Panc1 (cell line): ENCODE data around the gene KIAA0930. TPM values are rescaled to one million over a fixed set of nuclear protein-coding genes. Genes with fewer than 3 reads are reported as not detected.

Experiments
- ATAC-seq: fragments of 200-7000 bp; cut with Tn5 transposase; 2 replicates; pipeline ENCODE4 v1.9.1; 2020; ENCODE audit warnings: mild to moderate bottlenecking, moderate library complexity
- BruUV-seq: library from RNA; stranded (reverse); fragments of 400-500 nt; replicated peaks from 2 replicates; lab custom pipeline; 2021; lab: Mats Ljungman, UMichigan
- CTCF ChIA-PET: fragments of 300-600 bp; sonication (Branson Sonifier 250); formaldehyde crosslinking; loops from one replicate; lab custom pipeline; 2022; ENCODE audit warnings: antibody characterized with exemption; lab: Charles Lee
- POLR2A ChIA-PET: fragments of 300-600 bp; sonication (Branson Sonifier 250); formaldehyde crosslinking; loops from one replicate; lab custom pipeline; 2022; ENCODE audit warnings: antibody characterized with exemption; lab: Charles Lee
- DNase-seq: peaks from one replicate; pipeline ENCODE4 v3.0.0-alpha.2; 2010; ENCODE audit warnings: low read depth, low spot score
- H3K27ac ChIP-seq: 2 replicates; pipeline ENCODE4 v1.5.1; 2011; ENCODE audit warnings: mild to moderate bottlenecking, low read length, inconsistent platforms
- H3K27me3 ChIP-seq: fragments of 200-500 bp; sonication (Bioruptor generic); 2 replicates; pipeline ENCODE4 v1.6.0; 2014; ENCODE audit warnings: low read length, inconsistent platforms; ENCODE audit not compliant: control insufficient read depth, insufficient read depth
- H3K36me3 ChIP-seq: fragments of 200-500 bp; sonication (Bioruptor generic); 2 replicates; pipeline ENCODE4 v1.5.1; 2014; ENCODE audit warnings: inconsistent platforms, mild to moderate bottlenecking, low read length, moderate library complexity; ENCODE audit not compliant: control insufficient read depth, insufficient read depth
- H3K4me1 ChIP-seq: 2 replicates; pipeline ENCODE4 v1.5.1; 2011; ENCODE audit warnings: inconsistent platforms, mild to moderate bottlenecking, low read length, moderate library complexity; ENCODE audit not compliant: control insufficient read depth, insufficient read depth
- H3K4me3 ChIP-seq, 2 experiments: 2 replicates each; pipeline ENCODE4 v1.5.1; 2011 to 2012; ENCODE audit warnings: low read depth in 2 of 2, low read length in 2 of 2, mild to moderate bottlenecking in 2 of 2, inconsistent platforms in 1 of 2, moderate library complexity in 1 of 2
- H3K9me3 ChIP-seq: fragments of 200-500 bp; sonication (Bioruptor generic); 2 replicates; pipeline ENCODE4 v1.5.1; 2014; ENCODE audit warnings: low read depth, mild to moderate bottlenecking, inconsistent platforms, low read length, moderate library complexity; ENCODE audit not compliant: control insufficient read depth, insufficient read depth
- CTCF ChIP-seq: fragments of 450-650 bp; IDR thresholded peaks from 2 replicates; pipeline ENCODE4 v1.5.1; 2017; ENCODE audit warnings: mild to moderate bottlenecking
- POLR2AphosphoS5 ChIP-seq: IDR thresholded peaks from 2 replicates; pipeline ENCODE4 v1.6.1; 2012; ENCODE audit warnings: mild to moderate bottlenecking, low read depth, low read length, moderate library complexity
- REST ChIP-seq, 2 experiments: IDR thresholded peaks; 2 replicates each; pipeline ENCODE4 v1.6.1; 2011 to 2012; ENCODE audit warnings: low read depth in 2 of 2, control low read depth in 1 of 2, low read length in 1 of 2, mild to moderate bottlenecking in 1 of 2, moderate library complexity in 1 of 2; ENCODE audit not compliant: insufficient read depth in 1 of 2
- SIN3A ChIP-seq: IDR thresholded peaks from 2 replicates; pipeline ENCODE4 v1.6.1; 2012; ENCODE audit warnings: low read depth, mild to moderate bottlenecking, low read length, moderate library complexity, borderline replicate concordance; ENCODE audit not compliant: insufficient read depth
- TCF7L2 ChIP-seq: IDR thresholded peaks from 2 replicates; pipeline ENCODE4 v1.6.1; 2011; ENCODE audit warnings: mild to moderate bottlenecking, low read depth, low read length, inconsistent platforms
- in situ Hi-C: cut with HindIII; loops from 2 replicates; pipeline ENCODE4 v1.10.0; 2016; ENCODE audit warnings: low sequenced_read_pairs, low pct_unique_long_range_greater_than_20kb
- intact Hi-C: fragments of 100-400 bp; cut with micrococcal nuclease; formaldehyde crosslinking; loops from one replicate; pipeline ENCODE4 v1.10.0; 2022; ENCODE audit not compliant: unreplicated experiment
- total RNA-seq: library from RNA; stranded (reverse); gene quantifications from one replicate; pipeline ENCODE4 v1.2.1, GENCODE V29; 2021; ENCODE audit not compliant: unreplicated experiment

Gene KIAA0930
- total RNA-seq, 1 experiment from 2014 or later, result 42.5 TPM

GRCh38 chr22:45224331-45224730, 16.4 kb downstream of the KIAA0930 start:
- ChIA-PET POLR2A (no interaction called here), CTCF (no interaction called here)
- DNase-seq (no peak), ATAC-seq (no peak)
- Histone ChIP-seq H3K4me1 (no peaks in the 10 kb centered on the region; the same call in 1 of the 2 replicates), H3K9me3 (no peaks in the 10 kb centered on the region), H3K27ac (no peak overlapping the region), H3K4me3 (no peak overlapping the region), H3K27me3 (no peaks in the 10 kb centered on the region), H3K36me3 (no peaks in the 10 kb centered on the region)
- no TSS peak for BruUV-seq
- in situ Hi-C loops, result no loop called here
- intact Hi-C loops, result no loop called here
- TF ChIP-seq REST (IDR thresholded peaks at IDR 0.05; ENCODE audit: insufficient read depth in 1 of 2, low read depth in 2 of 2, low read length in 1 of 2) (no peak), CTCF (no peak), TCF7L2 (no peak)

- CTCF ChIA-PET, result no interaction called here
- no peak overlapping the region for H3K4me3 ChIP-seq
- BruUV-seq, result no TSS peak
- TF ChIP-seq POLR2AphosphoS5 (no peak), SIN3A (no peak), TCF7L2 (no peak)
- POLR2A ChIA-PET, result no interaction called here
- intact Hi-C loops, result no loop called here
- no peaks in the 10 kb centered on the region; the same call in 1 of the 2 replicates for H3K4me1 ChIP-seq
- H3K27ac ChIP-seq, result no peak overlapping the region
- in situ Hi-C loops, result no loop called here
- DNase-seq (no peak), ATAC-seq (no peak)
- no peaks in the 10 kb centered on the region for H3K27me3 ChIP-seq
- H3K9me3 ChIP-seq, result no peaks in the 10 kb centered on the region
- no peaks in the 10 kb centered on the region for H3K36me3 ChIP-seq
Measured at GRCh38 chr22:45223304-45224117, 17.2 kb downstream of the KIAA0930 start.

- BruUV-seq, result no TSS peak
- H3K4me1 ChIP-seq, result peaks cover 6% of the 10 kb centered on the region
- no peaks in the 10 kb centered on the region for H3K36me3 ChIP-seq
- H3K27me3 ChIP-seq, result no peaks in the 10 kb centered on the region
- H3K9me3 ChIP-seq, result no peaks in the 10 kb centered on the region
- ChIA-PET CTCF (no interaction called here), POLR2A (no interaction called here)
- ATAC-seq (no peak), DNase-seq (no peak)
- no peak overlapping the region for H3K27ac ChIP-seq
- intact Hi-C loops (no loop called here), in situ Hi-C loops (no loop called here)
- no peak overlapping the region for H3K4me3 ChIP-seq
- TF ChIP-seq REST (IDR thresholded peaks at IDR 0.05; ENCODE audit: insufficient read depth in 1 of 2, low read depth in 2 of 2, low read length in 1 of 2) (no peak), TCF7L2 (no peak), POLR2AphosphoS5 (no peak), CTCF (no peak), SIN3A (no peak)
Measured at GRCh38 chr22:45221201-45221600, 19.5 kb downstream of the KIAA0930 start.
